Posterior vena cava (tissue), 2 donors: ENCODE data around the gene SELENOO. TPM values are rescaled to one million over a fixed set of nuclear protein-coding genes. Genes with fewer than 3 reads are reported as not detected.
A peak's percentile ranks its signal among the peaks of the same experiment; 100 is the strongest.

Experiments
- DNase-seq: peaks from one replicate; pipeline ENCODE4 v3.0.0-alpha.2; 2020; ENCODE audit warnings: low spot score
- intact Hi-C, 2 donors: fragments of 100-400 bp; cut with DNase I; formaldehyde crosslinking; loops; one replicate each; pipeline versions ENCODE4 v1.14.1 to v1.14.2; 2022 to 2023
- total RNA-seq, 2 donors: library from RNA; stranded (reverse); fragmentation: NEBNext Ultra II Directional; extraction: Animal tissue kit (Norgen Biotek cat#: 25700); gene quantifications; one replicate each; pipeline ENCODE4 v1.2.1, GENCODE V29; 2021
- donor health status: DM: yes; HTN: yes; CAD: no.
- donor health status: DM: yes; HTN: yes; CAD: no.

The SELENOO gene
- total RNA-seq, 2 donors from 2014 or later, result 10.8 to 11.9 TPM

- DNase-seq, result no peak
- intact Hi-C loops, result no loop called here
Observed at GRCh38 chr22:50182176-50183081, 18.4 kb upstream of the SELENOO start.

DNA sequence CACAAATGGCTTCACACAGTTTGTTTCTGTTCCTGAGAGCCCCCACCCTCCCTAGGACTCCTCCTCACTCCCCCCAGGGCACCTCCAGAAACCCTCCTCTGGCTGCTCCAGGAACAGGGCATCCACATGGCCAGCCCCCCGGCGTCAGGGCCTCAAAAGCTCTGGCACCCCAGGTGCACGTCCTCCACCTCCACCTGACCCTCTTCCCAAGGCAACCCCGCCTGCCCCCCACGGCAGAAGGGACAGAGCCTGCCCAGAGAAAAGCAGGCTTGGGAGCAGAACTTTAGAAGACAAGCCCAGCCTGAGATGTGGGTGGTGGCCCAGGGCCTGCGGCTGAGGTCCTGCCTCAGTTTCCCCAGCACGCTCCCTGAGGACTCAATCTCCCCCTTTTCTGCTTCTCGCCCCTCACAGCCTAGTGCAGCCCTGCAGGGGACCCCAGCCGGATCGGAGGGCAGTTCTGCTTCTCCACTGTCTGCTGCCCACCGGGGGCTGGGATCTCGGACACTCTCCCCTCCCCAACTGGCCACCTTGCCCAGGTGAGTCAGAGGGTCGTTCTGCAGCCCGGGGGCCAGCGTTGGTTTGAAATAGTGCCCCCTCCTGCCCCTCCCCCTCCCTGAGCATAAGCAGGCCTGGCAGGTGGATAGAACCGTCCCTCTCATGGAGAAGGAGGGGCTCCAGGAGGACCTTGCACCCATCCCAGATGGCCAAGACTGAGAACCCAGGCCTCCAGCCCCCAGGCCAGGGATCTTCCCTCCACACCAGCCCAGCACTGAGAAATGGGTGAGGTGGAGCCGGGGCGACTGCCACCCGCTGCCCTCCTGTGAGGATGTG, 17.5 kb upstream of the SELENOO start:
- intact Hi-C loops, result no loop called here
- DNase-seq, result no peak

- intact Hi-C loops, result no loop called here
- DNase-seq, result no peak
Observed at GRCh38 chr22:50184004-50184901, 16.6 kb upstream of the SELENOO start.

DNA sequence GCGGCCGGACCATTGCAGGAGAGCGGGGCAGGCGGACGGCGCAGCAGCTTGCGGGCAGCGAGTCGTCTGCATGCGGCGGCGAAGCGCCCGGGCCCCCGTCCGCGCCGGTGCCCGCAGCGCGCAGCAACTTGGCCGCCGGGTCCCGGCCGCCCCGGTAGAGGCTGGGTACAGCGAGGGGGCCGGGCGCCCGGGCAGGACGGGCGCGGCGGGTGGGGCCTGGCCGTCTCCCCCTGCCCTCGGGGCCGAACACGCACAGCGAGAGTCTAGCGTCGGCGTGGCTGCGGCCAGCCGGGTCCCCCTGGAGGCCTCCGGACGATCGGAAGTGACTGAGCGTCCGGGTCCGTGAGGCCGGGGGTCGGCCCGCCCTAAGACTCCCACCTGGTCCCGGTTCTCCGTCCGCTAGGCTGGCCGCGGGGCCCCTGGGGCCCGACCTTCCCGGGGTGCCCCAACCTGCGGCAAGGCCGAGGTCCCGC, 15.9 kb upstream of the SELENOO start:
- intact Hi-C loops, result no loop called here
- DNase-seq, result no peak

- intact Hi-C loops, result no loop called here
- DNase-seq, result peak; percentile 97
Observed at GRCh38 chr22:50185375-50186087, 15.3 kb upstream of the SELENOO start, which contains the start of gene TRABD. TSS of gene TRABD (plus strand) at chr22:50185913. CDS start at chr22:50193061, 7,148 bp downstream.

GRCh38 chr22:50186181-50186714, 14.6 kb upstream of the SELENOO start:
- intact Hi-C loops, result no loop called here
- no peak for DNase-seq

DNA sequence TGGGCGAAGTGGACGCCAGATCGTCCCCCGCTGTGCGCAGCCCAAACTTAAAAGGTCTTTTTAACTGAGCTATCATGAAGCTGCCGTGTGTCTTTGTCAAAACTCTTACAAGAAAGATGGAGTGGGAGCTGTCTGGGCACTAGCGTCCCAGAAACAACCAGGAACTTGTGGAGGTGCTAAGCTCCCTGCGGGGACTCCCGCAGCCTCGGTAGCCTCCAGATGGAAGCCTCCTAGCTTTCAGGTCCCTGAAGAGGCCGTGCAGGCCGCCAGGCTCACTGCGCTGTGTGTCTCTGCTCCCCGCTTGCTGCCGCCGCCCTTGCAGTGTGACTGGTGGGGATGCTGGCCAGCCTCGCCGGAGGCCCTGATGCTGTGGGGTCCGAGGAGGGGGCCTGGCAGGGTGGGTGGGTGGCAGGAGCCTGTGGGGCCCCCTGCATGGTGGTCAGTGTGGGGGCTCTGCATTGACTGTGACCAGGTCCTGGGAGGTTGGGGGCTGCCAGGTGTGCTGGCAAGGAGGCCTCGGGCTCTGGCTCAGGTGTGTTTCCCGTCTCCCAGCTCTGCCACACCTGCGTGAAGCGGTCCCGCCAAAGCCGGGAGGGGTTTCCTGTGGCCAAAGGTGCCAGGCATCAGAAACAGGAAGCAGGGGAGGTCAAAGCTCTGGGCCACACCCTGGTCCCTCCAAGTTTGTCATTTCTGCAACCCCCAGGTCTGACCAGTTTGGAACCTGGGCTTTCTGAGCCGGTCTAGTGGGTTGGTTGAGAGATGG, 13.9 kb upstream of the SELENOO start:
- DNase-seq, result no peak
- intact Hi-C loops, result no loop called here

- DNase-seq, result no peak
- intact Hi-C loops, result no loop called here
Observed at GRCh38 chr22:50188356-50188755, 12.5 kb upstream of the SELENOO start.

GRCh38 chr22:50189184-50189848, 11.5 kb upstream of the SELENOO start:
- intact Hi-C loops, result no loop called here
- DNase-seq, result no peak

- intact Hi-C loops, result no loop called here
- no peak for DNase-seq
Observed at GRCh38 chr22:50189849-50190181, 11.0 kb upstream of the SELENOO start.

DNA sequence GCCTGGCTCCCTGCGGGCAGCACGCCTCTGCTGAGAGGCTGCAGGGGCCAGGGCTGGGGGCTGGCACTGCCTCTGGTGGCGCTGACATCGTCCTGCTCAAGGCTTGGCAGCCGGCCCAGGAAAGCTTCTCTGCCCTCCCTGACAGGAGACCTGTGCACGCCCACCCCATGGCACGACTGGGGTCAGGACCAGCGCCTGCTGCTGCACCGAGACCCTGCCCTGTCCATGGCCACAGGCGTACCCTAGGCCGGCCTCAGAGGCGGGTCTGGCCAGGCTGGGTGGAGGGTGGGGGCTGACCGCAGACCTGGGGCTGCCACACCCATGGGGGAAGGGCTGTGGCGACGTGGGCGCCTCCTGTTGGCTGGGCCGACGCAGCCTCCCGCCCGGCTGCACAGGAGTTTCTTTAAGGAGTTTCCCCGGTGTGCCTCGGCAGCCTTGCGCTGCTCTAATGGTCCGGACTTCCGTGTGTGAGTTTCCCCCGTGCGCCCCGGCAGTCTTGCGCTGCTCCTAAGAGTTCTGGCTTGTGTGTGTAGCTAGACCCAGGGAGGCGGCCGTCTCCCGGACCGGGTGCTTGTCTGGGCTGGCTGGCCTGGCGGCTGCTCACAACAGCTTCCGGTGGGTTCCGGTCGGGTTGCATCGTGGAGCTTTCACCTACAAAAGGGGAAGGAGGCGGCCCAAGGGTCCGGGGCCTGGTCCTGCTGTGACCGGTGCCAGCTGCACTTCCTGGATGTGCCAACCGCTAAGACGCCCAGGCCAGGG, 10.4 kb upstream of the SELENOO start:
- intact Hi-C loops, result no loop called here
- DNase-seq, result peak; percentile 95

GRCh38 chr22:50190941-50191741, 9.7 kb upstream of the SELENOO start:
- intact Hi-C loops, result no loop called here

GRCh38 chr22:50192436-50193204, 8.2 kb upstream of the SELENOO start:
- DNase-seq, result no peak

More at GRCh38 chr22:50190941-50191741, 9.7 kb upstream of the SELENOO start:
- no peak for DNase-seq

DNA sequence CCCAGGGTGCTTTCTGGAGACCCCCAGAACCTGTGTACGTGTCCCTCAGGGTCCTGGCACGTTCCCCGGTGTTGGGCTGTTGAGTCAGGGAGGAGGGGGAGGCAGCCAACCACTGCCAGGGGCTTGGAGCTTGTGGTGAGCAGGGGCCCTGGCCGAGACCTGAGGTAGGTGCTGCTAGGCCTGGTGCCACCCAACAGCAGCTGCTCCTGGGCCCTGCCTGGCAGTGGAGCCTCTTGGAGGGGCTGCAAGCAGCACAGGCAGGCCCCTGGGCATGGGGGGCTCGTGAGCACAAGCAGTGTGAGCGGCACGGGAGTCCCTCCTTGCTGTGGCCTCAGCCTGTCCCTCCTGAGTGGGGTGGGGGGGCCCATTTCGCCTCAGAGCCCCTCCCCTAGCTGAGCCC, 7.2 kb upstream of the SELENOO start:
- intact Hi-C loops, result no loop called here
- no peak for DNase-seq

More at GRCh38 chr22:50192436-50193204, 8.2 kb upstream of the SELENOO start:
- intact Hi-C loops, result no loop called here
